Mucosa of gallbladder (tissue), 1 donor: ENCODE results near the gene CCDC91. TPM values are rescaled to one million over a fixed set of nuclear protein-coding genes. Genes with fewer than 3 reads are reported as not detected.

Experiments
- DNase-seq: peaks from one replicate; pipeline ENCODE4 v3.0.0-alpha.2; 2020; ENCODE audit warnings: low spot score
- total RNA-seq: library from RNA; stranded (reverse); gene quantifications from one replicate; pipeline ENCODE4 v1.2.1, GENCODE V29; 2021
- donor health status: DM: no; HTN: no; CAD: no.

The CCDC91 gene
- total RNA-seq, 1 donor from 2014 or later, result 27.5 TPM

- no peak for DNase-seq
Observed at GRCh38 chr12:28578361-28578760, 388.1 kb downstream of the CCDC91 start.

DNA sequence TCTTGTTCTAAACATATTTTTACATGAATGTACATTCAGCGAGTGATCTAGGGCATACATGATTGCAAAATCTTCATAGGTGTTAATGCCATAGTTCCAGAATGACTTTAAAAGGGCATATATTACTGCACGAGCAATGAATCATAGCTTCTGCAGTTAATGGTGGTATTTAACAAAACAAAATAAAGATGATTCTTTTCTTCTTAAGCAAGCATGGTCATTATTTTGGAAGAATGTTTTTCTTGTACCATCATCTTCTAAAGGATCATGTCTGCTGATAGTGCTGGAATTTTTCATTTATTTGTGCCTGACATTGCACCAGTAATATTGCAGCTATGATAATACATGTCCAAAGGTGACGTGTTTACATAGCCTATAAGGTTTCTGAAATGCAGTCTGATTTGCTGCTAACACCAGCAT is 388.6 kb downstream of the CCDC91 start:
- no peak for DNase-seq

- DNase-seq, result no peak
Observed at GRCh38 chr12:28582672-28583376, 392.6 kb downstream of the CCDC91 start.

DNA sequence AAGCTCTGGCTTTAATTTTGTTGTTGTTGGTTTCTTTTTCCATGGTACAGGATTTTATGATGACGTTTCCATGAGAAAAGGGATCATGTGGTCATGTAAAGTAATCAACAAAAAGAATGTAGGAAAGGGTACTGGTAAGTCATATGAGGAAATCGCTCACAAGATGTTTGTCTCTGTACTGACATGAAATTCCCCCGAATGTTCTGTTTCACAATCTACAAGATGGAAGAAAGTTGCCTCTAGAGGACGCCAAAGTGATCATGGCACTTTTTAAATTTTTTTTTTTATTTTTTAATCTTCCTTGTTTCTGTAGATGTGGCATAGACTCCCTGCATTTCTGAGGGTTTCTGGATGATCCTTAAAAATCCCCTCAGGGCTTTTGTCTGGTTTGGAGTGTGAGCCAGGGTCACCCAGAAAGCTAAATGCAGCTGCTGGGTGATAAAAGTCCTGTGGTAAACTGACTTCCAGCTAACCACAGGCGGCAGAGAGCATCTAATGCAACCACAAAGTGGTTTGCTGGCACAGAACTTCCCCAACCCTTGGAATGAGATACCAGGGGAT is 393.5 kb downstream of the CCDC91 start:
- no peak for DNase-seq

- no peak for DNase-seq
Observed at GRCh38 chr12:28585146-28585545, 394.9 kb downstream of the CCDC91 start.

GRCh38 chr12:28586481-28586880 is 396.2 kb downstream of the CCDC91 start:
- no peak for DNase-seq

- no peak for DNase-seq
Observed at GRCh38 chr12:28591831-28592230, 401.6 kb downstream of the CCDC91 start.

Other genes with a start within 250 kb of the CCDC91 start
- 103 TPM for gene PTHLH, start 217.7 kb upstream of the CCDC91 start, total RNA-seq